GM21825 (cell line): ENCODE measurements around the gene PLAGL2.

Experiments
- ATAC-seq: cut with Tn5 transposase; IDR thresholded peaks from one replicate; pipeline ENCODE4 v1.9.1; 2021; ENCODE audit warnings: mild to moderate bottlenecking, moderate library complexity; ENCODE audit not compliant: unreplicated experiment

PLAGL2 gene

DNA sequence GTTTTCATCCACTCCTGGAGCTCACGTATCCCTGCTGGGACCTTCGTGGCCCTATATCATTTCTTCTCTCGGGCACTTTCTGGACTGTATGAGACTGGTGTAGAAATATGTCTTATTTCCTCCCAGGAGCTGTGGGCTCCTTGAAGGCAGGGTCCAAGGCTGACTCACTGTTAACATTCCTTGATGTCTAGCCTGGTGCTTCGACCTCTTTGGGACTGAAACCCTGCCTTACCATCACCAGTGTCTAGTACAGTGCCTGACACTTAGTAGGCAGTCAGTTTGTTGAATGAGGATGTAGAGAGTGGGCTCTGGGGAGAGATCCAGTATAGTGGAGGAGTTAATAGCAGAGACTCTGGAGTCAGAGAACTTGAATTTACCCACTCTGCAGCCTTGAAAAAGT is 23.7 kb upstream of the PLAGL2 start:
- no peak for ATAC-seq

DNA sequence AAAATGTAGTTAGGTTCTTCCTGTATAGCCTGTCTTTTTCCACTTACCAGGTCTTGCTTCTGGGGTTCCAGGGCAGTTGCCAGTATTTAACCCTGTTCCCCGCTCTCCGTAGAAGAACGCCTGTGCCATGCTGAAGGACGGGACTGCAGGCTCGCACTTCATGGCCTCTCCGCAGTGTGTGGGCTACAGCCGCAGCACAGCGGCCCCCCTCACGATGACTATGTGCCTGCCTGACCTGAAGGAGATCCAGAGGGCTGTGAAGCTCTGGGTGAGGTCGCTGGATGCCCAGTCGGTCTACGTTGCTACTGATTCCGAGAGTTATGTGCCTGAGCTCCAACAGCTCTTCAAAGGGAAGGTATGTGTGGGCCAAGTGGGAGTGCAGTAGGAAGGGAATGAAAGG is 23.2 kb upstream of the PLAGL2 start:
- no peak for ATAC-seq

DNA sequence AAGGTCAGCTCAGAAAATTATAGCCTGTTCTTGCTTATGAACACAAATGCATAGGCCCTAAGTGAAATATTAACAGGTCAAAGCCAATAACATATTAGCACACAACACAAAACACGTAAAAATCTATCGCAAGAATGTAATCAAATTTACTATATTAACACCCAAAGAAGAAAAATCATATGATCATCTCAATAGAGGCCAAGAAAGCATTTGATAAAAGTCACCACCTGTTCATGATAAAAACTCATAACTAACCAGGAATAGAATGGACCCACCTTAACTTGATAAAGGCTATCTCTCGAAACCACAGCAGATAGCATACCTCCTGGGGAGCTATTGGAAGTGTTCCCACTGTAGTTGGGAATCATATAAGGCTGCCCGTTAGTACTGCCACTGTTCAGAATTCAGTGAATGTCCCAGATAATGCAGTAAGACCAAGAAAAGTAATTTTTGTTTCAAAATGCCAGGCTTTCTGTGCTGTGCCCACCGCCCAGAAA is 21.8 kb upstream of the PLAGL2 start:
- ATAC-seq, result no peak

GRCh38 chr20:32227744-32228688 is 20.5 kb upstream of the PLAGL2 start:
- ATAC-seq, result no peak

DNA sequence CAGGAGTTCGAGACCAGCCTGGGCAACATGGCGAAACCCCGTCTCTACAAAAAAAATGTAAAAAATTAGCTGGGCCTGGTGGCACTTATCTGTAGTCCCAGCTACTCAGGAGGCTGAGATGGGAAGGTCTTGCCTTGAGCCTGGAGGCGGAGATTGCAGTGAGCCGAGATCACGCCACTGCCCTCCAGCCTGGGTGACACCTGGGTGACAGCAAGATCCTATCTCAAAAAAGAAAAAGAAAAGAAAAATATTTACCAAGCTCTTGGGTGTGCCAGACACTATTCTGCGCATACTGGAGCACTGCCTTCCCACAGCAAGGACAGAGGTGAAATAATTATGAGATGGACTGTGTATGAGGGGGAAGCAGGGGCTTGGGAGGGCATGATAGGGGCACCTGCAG is 19.8 kb upstream of the PLAGL2 start:
- no peak for ATAC-seq

DNA sequence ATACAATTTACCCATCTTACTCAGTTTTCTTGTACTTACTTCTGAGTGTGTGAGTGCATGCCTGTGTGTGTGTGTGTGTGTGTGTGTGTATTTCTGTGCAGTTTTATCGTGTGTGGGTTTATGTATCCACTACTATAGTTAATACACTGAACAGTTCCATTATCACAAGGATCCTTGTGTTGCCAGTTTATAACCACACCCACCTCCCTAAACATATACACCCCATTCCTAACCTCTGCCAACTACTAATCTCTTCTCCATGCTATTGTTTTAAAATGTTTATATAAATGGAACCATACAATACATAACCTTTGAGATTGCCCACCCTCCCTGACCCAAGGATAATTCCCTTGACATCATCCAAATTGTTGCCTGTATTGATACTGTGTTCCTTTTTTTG is 18.8 kb upstream of the PLAGL2 start:
- ATAC-seq, result no peak

DNA sequence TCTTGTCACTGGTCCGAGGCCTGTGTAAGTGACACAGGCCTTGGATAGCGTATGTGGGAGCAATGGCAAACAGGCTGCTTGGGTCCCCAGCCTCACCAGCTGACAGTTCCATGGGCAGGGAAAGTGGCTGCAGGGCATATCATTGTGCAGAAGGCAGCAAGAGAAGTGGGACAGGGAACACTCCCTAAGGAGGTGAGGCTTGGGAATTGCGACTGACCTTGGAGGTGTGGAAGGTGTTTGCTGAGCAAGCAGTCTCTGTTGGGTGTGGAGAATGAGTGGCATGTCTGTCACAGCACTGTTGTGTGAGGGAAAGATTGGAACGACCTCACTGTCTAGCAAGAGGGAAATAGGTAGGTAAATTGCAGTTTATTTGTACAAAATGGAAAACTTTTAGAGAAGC is 16.9 kb upstream of the PLAGL2 start:
- ATAC-seq, result no peak

DNA sequence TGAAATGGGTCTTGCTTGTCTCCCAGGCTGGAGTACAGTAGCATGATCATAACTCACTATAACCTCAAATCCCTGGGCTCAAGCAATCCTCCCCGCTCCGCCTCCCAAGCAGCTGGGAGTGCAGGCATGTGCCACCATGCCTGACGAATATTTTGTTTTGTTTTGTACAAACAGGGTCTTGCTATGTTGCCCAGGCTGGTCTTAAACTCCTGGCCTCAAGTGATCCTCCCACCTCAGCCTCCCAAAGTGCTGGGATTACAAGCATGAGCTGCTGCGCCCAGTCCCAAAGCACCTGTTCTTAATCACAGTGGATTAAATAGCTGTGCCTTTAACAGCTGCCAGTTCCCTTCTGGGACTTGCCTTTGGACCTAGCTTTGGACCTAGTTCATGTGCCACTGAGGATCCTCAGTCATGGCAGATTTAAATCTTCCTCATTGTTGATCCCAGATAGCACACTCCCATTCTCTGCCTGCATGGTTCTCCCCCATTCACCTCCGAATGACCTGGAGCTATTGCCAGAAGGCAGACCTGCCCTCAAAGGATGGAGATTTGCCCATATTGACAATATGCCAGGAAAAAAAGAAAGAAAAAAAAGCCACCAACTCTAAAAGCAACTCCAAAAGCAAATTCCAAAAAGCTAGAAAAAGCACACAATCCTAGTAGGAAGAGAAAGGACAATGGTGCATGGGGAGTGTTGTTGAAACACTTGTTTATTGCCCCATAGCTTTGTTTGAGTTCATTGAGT is 10.8 kb upstream of the PLAGL2 start:
- no peak for ATAC-seq

- ATAC-seq, result no peak
Measured at GRCh38 chr20:32216179-32217142, 8.9 kb upstream of the PLAGL2 start.

- ATAC-seq, result no peak
Measured at GRCh38 chr20:32215729-32216128, 8.2 kb upstream of the PLAGL2 start.

DNA sequence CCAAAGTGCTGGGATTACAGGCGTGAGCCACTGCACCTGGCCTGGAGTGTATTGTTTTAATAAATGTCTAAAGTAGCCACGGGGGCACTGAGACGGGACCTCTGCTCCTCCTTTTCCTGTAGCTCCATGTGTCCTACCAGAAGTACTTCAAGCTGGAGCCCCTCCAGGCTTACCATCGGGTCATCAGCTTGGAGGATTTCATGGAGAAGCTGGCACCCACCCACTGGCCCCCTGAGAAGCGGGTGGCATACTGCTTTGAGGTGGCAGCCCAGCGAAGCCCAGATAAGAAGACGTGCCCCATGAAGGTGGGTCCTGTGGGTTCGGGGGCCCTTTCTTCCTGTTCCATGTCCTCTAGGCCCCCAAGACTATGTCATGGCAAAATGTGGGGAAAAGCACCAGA is 7.6 kb upstream of the PLAGL2 start:
- no peak for ATAC-seq

DNA sequence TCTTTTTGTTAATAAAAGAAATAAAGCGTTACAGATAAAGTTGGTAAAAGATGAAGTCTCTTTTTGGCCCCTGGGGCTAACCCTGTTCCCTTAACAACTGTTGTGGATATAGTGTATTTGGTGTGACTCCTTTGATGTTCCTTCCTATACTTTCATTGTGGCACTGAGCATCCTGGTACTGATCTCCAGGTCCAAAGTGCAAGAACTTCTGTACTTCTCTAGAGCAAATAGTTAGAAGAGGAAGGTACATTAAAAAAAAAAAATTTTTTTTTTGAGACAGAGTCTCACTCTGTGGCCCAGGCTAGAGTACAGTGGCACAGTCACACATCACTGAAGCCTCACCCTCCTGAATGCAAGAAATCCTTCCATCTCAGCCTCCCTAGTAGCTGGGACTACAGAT is 6.3 kb upstream of the PLAGL2 start:
- ATAC-seq, result no peak

DNA sequence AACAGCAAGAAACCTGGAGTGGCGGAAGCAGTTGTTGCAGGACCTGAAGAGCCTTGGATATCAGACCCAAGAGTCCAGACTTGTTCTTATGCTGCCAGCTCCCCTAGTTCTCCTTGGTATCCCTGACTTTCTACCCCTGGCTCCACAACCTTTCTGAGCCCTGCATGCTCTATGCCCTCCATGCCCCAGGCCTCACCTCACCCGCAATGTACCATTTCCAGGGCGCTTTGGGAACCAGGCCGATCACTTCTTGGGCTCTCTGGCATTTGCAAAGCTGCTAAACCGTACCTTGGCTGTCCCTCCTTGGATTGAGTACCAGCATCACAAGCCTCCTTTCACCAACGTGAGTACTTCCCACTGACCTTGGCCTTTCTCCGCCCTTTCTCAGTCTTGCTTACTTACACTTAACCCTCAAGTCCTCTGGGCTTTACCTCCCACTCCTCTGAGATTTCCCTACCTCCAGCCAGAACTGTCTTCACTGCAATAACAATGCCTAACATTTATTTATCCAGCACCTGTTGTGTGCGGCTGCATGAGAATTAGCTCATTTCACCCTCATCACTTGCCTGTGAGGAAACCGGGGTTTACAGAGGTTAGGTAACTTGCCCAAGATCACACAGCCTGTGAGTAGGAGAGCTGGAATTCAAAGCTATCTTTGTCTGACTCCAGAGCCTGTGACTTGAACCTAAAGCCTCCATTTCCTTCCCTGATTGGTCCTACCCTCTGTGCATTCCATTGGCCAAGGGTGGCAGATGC is 2.5 kb upstream of the PLAGL2 start:
- ATAC-seq, result no peak

DNA sequence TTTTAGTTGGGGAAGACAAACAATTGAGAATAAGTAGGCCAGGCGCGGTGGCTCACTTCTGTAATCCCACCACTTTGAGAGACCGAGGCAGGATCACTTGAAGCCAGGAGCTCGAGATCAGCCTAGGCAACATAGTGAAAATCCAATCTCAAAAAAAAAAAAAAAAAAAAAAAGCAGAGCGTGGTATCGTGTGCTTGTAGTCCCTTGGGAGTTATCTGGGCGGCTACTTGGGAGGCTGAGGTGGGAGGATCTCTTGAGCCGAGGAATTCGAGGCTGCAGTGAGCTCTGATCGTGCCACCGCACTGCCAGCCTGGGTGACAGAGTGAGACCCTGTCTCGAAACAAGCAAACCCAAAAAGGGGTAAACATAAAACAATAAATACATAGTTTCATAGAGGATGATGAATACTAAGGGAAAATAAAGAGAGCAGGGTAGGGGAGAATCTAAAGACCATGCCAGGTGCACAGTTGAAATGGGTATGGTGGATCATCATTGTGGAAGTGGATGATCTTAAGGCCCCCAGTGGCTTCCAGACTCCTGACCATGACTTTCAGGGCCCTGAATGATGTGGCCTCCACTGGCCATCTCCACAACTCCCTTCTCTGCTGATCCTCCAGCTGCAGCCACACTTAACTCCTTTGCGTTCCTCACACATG is 1.1 kb upstream of the PLAGL2 start:
- no peak for ATAC-seq

- no peak for ATAC-seq
Measured at GRCh38 chr20:32206760-32207625, 550 bp downstream of the PLAGL2 start.

GRCh38 chr20:32205843-32206759 is 1.4 kb downstream of the PLAGL2 start:
- ATAC-seq, result no peak

- no peak for ATAC-seq
Measured at GRCh38 chr20:32205110-32205842, 2.3 kb downstream of the PLAGL2 start.
